ENCODE measurements around the gene UBTF. TPM values are rescaled to one million over a fixed set of nuclear protein-coding genes. Genes with fewer than 3 reads are reported as not detected.

UBTF gene
- total RNA-seq, 1 donor from 2014 or later: 63.8 TPM

DNA sequence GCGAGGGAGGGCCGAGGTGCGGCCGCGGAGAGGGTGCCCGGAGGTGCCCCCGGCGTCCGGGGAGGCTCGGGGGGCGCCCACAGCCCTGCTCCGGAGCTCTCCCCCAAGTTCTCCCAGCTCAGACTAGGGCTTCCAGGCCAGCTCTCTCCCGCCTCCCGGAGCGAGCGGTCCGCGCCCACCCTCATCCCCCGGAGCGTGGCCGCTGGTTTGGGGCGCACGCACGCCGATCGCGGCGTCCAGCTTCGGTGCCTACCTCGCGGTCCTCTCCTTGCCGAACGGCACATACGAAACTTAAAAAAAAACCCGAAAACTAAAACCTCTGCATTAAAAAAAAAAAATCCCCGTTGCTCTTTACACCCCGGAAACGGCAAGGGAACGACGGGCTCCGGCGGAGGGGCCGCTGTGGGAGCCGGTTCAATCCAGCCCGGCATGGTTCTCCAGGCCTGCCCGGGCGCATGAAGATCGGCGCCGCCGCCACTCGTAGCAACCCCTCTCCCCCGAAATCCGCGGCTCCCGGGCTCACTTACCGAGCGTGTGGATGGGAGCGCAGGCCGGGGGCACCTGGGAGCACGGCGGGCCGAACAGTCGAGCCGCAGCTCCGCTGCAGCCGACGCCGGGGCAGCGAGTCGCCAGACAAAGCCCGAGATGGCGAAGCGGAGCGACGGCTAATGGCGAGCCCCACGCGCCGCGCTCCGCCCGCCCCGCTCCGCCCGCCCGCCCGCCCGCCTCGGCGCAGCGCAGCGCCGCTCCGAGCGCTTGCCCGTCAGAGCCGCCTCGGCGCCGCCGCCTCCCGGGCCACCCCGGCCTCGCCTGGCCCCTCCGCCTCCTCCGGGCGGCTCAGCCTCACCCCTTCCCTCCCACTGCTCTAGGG, 973 bp upstream of the UBTF start:
- H3K27ac Mint-ChIP-seq (ENCODE audit: unreplicated experiment): peak overlapping the region; percentile 36
- peak; percentile 33 for DNase-seq (ENCODE audit: low spot score)
- peaks cover 14% of the 10 kb centered on the region for H3K36me3 Mint-ChIP-seq (ENCODE audit: low read depth, unreplicated experiment)
- peaks cover 31% of the 10 kb centered on the region for H3K4me1 Mint-ChIP-seq (ENCODE audit: unreplicated experiment)
- no peaks in the 10 kb centered on the region for H3K9me3 Mint-ChIP-seq (ENCODE audit: unreplicated experiment)
- TF ChIP-seq, protein P1, sequence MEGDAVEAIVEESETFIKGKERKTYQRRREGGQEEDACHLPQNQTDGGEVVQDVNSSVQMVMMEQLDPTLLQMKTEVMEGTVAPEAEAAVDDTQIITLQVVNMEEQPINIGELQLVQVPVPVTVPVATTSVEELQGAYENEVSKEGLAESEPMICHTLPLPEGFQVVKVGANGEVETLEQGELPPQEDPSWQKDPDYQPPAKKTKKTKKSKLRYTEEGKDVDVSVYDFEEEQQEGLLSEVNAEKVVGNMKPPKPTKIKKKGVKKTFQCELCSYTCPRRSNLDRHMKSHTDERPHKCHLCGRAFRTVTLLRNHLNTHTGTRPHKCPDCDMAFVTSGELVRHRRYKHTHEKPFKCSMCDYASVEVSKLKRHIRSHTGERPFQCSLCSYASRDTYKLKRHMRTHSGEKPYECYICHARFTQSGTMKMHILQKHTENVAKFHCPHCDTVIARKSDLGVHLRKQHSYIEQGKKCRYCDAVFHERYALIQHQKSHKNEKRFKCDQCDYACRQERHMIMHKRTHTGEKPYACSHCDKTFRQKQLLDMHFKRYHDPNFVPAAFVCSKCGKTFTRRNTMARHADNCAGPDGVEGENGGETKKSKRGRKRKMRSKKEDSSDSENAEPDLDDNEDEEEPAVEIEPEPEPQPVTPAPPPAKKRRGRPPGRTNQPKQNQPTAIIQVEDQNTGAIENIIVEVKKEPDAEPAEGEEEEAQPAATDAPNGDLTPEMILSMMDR (IDR thresholded peaks at IDR 0.05; ENCODE audit: unreplicated experiment): no peak
- H3K4me3 Mint-ChIP-seq (ENCODE audit: unreplicated experiment): peak overlapping the region; percentile 97
- peaks cover 21% of the 10 kb centered on the region for H3K27me3 Mint-ChIP-seq (ENCODE audit: unreplicated experiment)

DNA sequence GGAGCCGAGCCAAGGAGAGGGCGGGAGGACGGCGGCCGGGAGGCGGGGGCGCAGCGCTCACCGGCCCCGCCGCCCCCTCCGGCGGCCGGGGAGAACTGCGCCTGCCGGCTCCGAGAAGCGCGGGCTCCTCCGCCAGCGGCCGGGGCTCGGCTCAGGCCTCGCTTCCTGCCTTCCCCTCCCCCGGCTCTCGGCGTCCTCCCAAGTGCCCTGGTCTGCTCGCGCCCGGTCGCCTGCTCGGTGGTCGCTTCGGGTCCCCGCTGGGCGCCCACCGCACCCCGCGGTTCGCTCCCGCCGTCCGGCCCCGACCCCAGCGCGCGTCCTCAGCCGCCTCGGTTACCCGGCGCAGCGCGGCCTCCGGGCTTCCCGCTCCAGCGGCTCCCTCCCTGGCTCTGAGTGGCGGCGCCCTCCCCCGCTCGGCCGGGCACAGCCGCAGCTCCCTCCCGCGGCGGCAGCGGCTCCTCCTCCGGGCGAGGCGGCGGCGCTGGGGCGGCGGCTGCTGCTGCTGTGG, 313 bp downstream of the UBTF start:
- Mint-ChIP-seq H3K4me3 (ENCODE audit: unreplicated experiment) (no peak overlapping the region), H3K4me1 (ENCODE audit: unreplicated experiment) (peaks cover 32% of the 10 kb centered on the region), H3K27me3 (ENCODE audit: unreplicated experiment) (peaks cover 26% of the 10 kb centered on the region), H3K36me3 (ENCODE audit: low read depth, unreplicated experiment) (peaks cover 25% of the 10 kb centered on the region), H3K9me3 (ENCODE audit: unreplicated experiment) (no peaks in the 10 kb centered on the region), H3K27ac (ENCODE audit: unreplicated experiment) (no peak overlapping the region)
- TF ChIP-seq, protein P1 (IDR thresholded peaks at IDR 0.05; ENCODE audit: unreplicated experiment): peak; percentile 49
- DNase-seq (ENCODE audit: low spot score): peak; percentile 79

DNA sequence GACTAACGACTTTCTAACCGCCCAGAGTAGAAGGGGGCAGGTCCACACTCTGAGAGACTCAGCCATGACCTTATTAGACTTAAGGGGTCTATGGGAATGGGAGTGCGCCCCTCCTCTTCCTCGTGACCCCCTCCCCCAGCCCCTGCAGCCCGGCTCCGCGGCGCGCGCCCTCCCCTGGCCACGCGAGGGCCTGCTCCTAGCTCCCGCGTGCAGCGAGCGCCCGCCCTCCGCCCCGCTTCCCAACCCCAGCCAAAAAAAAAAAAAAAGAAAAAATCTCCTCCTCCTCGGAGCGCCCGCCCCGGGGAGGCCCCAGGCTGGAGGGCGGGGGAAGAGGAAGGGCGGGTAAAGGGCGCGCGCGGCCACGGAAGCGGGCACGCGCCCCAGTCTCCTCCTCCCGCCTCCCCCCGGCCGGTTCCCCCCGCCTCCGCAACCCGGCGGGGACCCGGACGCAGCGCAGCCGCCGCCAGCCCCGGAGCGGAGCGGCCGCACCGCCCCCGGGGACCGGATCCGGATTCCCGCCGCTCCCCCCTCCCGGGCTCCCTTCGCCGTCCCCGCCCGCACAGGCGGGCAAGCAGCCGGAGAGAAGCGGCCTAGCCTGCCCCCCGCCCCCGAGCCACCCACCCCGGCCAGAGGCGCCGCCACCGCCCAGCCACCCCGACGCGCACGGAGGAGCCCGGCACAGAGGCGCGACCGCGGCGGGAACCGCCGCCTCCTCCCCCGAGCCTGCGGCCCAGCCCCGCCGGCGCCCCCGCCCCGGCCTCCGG, 949 bp downstream of the UBTF start:
- peaks cover 32% of the 10 kb centered on the region for H3K36me3 Mint-ChIP-seq (ENCODE audit: low read depth, unreplicated experiment)
- peaks cover 35% of the 10 kb centered on the region for H3K4me1 Mint-ChIP-seq (ENCODE audit: unreplicated experiment)
- H3K27me3 Mint-ChIP-seq (ENCODE audit: unreplicated experiment): peaks cover 26% of the 10 kb centered on the region
- no peak overlapping the region for H3K27ac Mint-ChIP-seq (ENCODE audit: unreplicated experiment)
- peak overlapping the region; percentile 88 for H3K4me3 Mint-ChIP-seq (ENCODE audit: unreplicated experiment)
- DNase-seq (ENCODE audit: low spot score): peak; percentile 79
- H3K9me3 Mint-ChIP-seq (ENCODE audit: unreplicated experiment): no peaks in the 10 kb centered on the region
- TF ChIP-seq, protein P1 (IDR thresholded peaks at IDR 0.05; ENCODE audit: unreplicated experiment): no peak

DNA sequence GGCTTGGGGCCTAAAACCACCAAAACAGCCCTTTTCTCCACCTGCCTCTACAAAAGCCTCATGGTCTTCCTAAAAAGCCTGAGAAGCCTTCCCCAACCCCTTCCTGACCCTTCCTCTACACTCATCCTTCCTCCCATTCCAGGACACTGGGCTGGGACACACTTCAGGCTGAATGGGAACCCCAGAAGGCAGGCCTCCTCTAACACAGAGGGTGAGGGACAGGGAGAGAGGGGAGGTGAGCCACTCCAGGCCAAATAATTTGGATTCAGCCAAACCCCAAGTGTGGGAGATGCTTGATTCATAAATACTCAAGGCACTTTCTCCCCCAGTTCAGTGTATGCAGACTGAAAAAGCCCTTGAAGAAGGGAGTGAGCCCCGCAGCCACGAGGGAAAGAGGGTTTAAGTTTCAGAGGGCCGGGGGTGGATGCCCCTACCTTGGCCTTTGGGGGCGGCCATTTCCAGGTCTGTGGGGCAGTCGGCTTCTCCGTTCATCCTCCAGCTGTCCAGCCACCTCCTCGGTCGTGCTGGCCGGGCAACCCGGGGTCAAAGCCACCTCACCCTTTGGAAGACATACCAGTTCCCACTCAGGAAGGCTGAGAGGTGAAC, 1.6 kb downstream of the UBTF start:
- H3K27me3 Mint-ChIP-seq (ENCODE audit: unreplicated experiment): peaks cover 29% of the 10 kb centered on the region
- TF ChIP-seq, protein P1 (IDR thresholded peaks at IDR 0.05; ENCODE audit: unreplicated experiment): no peak
- peak overlapping the region; percentile 88 for H3K4me3 Mint-ChIP-seq (ENCODE audit: unreplicated experiment)
- no peaks in the 10 kb centered on the region for H3K9me3 Mint-ChIP-seq (ENCODE audit: unreplicated experiment)
- peaks cover 32% of the 10 kb centered on the region for H3K36me3 Mint-ChIP-seq (ENCODE audit: low read depth, unreplicated experiment)
- peaks cover 31% of the 10 kb centered on the region for H3K4me1 Mint-ChIP-seq (ENCODE audit: unreplicated experiment)
- no peak overlapping the region for H3K27ac Mint-ChIP-seq (ENCODE audit: unreplicated experiment)
- DNase-seq (ENCODE audit: low spot score): no peak
